Coronary artery (tissue), 2 donors: ENCODE results near the gene R3HDM4.

ENCODE experiments used
- DNase-seq: peaks from one replicate; pipeline ENCODE4 v3.0.0-alpha.2; 2017; ENCODE audit warnings: low spot score
- H3K27ac ChIP-seq, 2 donors: fragments of 200-600 bp; sonication (generic); one replicate each; pipeline ENCODE4 v1.5.1; 2016 to 2019
- H3K4me3 ChIP-seq: fragments of 200-600 bp; sonication (generic); 2 replicates; pipeline ENCODE4 v1.5.1; 2016; ENCODE audit warnings: mild to moderate bottlenecking, moderate library complexity
- TF ChIP-seq, protein P1 (sequence below): fragments of 200-600 bp; sonication (generic); IDR thresholded peaks from one replicate; pipeline ENCODE4 v1.5.1; 2019; ENCODE audit warnings: antibody characterized with exemption

R3HDM4 gene

DNA sequence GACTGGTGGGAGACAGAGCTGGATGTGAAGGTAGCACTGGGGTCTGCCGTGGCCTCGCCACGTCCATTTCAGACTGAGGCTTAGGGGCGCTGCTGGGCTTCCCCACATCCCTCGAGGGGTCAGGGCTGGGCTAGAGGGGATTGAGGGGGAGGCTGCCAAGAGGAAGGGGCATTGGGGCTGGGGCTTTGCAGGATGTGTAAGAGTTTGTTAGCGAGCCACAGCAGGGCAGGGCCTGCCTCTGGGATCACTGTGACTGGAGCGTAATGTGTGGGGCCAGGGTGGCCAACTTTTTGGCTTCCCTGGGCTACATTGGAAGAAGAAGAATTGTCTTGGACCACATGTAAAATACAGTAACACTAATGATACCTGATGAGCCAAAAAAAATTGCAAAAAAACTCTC is 26.9 kb upstream of the R3HDM4 start:
- Histone ChIP-seq H3K27ac (peak overlapping the region; percentile 85 to 90), H3K4me3 (no peak overlapping the region)
- DNase-seq, result no peak
- TF ChIP-seq, protein P1, sequence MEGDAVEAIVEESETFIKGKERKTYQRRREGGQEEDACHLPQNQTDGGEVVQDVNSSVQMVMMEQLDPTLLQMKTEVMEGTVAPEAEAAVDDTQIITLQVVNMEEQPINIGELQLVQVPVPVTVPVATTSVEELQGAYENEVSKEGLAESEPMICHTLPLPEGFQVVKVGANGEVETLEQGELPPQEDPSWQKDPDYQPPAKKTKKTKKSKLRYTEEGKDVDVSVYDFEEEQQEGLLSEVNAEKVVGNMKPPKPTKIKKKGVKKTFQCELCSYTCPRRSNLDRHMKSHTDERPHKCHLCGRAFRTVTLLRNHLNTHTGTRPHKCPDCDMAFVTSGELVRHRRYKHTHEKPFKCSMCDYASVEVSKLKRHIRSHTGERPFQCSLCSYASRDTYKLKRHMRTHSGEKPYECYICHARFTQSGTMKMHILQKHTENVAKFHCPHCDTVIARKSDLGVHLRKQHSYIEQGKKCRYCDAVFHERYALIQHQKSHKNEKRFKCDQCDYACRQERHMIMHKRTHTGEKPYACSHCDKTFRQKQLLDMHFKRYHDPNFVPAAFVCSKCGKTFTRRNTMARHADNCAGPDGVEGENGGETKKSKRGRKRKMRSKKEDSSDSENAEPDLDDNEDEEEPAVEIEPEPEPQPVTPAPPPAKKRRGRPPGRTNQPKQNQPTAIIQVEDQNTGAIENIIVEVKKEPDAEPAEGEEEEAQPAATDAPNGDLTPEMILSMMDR, result no peak

DNA sequence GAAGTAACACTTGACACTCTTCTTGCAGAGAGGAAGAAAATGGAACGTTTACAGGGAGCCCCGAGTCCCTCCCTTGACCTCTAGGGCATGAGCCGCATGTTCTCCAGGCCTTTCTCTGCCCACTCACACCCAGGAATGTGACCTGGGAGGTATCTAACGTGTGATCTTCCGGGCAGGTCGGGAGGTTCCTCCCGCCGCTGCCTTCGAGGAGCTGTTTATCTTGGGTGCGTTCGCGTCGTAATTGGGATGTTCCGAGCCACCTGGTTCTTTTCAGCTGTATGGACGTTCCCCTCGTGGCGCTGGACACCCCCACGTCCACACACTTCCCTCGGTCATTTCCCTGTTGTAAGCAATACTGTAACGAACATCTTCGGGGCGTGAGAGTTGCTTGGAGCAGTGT is 26.4 kb upstream of the R3HDM4 start:
- H3K27ac ChIP-seq, result no peak overlapping the region
- no peak for DNase-seq
- TF ChIP-seq, protein P1, result no peak
- H3K4me3 ChIP-seq, result no peak overlapping the region

DNA sequence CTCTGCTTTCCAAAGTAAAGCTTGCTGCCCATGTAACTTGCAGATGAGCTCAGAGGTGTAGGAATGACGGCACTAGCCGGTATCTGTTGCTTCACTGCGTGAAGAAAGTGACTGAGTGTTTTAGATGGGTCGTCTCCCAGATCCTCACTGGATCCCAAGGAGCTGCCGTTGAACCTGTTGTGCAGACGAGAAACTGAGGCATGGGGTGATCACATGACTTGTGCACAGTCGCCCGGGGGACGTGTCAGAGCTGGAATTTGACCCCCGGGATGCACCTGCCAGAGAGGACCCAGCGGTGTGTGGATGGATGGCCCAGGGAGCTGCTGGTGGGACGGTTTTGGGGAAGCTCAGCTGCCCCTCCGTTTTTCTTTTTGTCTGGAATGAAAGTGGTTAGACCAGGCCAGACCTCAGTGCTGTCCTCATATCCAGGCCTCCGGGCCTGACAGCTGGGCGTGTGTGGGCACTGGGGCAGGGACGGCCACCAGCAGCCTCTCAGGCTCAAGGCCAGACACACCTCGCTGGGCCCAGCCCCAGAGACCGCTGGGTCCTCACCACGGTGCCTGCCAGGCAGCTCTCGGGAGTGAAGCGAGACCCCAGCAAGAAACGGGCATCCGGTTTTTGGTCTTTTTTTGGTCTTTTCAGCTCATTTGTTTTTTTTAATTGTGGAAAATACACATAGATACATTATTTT is 25.4 kb upstream of the R3HDM4 start:
- Histone ChIP-seq H3K4me3 (no peak overlapping the region), H3K27ac (no peak overlapping the region)
- TF ChIP-seq, protein P1, result no peak
- no peak for DNase-seq

DNA sequence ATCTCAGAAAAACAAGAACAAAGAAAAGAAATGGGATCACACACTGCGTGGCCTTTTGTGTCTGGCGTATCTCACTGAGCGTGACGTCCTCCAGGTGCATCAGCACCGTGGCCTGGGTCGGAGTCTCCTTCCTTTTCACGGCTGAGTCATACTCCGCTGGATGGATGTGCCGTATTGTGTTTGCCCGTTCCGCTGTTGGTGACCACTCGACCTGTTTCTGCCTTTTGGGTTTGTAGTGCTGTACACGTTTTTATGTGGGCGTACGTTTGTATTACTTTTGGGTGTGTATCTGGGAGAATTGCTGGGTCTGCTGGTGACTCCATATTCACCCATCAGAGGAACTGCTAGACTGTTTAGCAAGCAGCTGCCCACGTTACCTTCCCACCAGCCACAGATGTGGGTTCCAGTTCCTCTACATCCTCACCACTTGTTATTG is 24.3 kb upstream of the R3HDM4 start:
- no peak overlapping the region for H3K4me3 ChIP-seq
- TF ChIP-seq, protein P1, result no peak
- no peak overlapping the region for H3K27ac ChIP-seq
- DNase-seq, result no peak

DNA sequence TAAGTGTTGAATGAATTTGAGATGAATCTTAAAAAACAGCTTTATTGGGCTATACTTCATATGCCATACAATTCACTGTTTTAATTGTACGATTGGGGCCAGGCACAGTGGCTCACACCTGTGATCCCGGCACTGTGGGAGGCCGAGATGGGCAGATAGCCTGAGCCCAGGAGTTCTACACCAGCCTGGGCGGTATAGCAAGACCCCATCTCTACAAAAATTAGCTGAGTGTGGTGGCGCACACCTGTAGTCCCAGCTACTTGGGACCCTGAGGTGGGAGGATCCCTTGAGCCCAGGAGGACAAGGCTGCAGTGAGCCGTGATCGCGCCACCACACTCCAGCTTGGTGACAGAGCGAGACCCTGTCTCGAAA is 23.1 kb upstream of the R3HDM4 start:
- no peak for DNase-seq

DNA sequence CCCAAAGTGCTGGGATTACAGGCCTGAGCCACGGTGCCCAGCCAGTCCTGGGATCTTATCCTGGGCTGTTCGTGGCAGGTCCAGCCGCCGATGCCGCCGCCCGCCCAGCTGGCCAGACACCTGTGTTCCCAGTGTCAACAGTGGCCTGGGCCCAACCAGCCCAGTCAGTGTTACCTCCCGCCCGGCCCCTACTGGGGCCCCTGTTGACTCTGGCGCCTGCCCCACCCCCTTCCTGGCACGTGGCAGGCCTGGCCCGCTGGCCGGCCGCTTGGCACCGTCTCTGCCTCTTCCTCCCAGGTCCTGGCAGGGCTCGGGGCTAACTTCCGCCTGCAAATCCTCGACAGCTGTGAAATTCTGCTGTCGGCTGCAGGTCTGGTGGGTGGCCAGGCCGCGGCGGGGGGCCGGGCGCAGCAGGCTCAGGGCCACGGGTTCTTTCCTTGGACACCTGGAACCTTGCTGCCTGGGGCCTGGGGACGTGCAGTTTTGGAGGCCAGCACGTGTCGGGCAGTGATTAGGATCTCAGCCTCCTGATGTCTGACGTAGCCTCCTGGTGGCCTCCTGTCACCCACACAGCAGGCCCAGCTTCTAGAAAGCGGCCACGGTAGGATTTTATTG is 22.0 kb upstream of the R3HDM4 start:
- Histone ChIP-seq H3K27ac (peak overlapping the region; percentile 32 to 69), H3K4me3 (peak overlapping the region; percentile 29)
- DNase-seq, result no peak
- TF ChIP-seq, protein P1, result no peak

More for the DNA sequence above, 23.1 kb upstream of the R3HDM4 start:
- TF ChIP-seq, protein P1, result no peak
- Histone ChIP-seq H3K4me3 (no peak overlapping the region), H3K27ac (no peak overlapping the region)
